H9 (cell line): Measurements from ENCODE around the gene DDX51. TPM values are rescaled to one million over a fixed set of nuclear protein-coding genes. Genes with fewer than 3 reads are reported as not detected.

Experiments used
- DNase-seq: peaks from one replicate; pipeline ENCODE4 v3.0.0-alpha.2; 2017
- H2AFZ ChIP-seq: one replicate; pipeline ENCODE4 v1.6.1; 2013; ENCODE audit warnings: mild to moderate bottlenecking, low read length, control low read depth, moderate library complexity
- H2AK5ac ChIP-seq: 2 replicates; pipeline ENCODE4 v1.6.1; 2013; ENCODE audit warnings: low read length, control low read depth, mixed read lengths; ENCODE audit not compliant: insufficient read length
- H2BK120ac ChIP-seq: one replicate; pipeline ENCODE4 v1.6.1; 2013; ENCODE audit warnings: low read depth, mild to moderate bottlenecking, low read length, control low read depth, inconsistent platforms; ENCODE audit not compliant: poor library complexity, severe bottlenecking
- H2BK12ac ChIP-seq: 2 replicates; pipeline ENCODE4 v1.6.1; 2013; ENCODE audit warnings: low read length, control low read depth, mixed read lengths, low read depth; ENCODE audit not compliant: insufficient read length
- H2BK15ac ChIP-seq: 2 replicates; pipeline ENCODE4 v1.6.1; 2013; ENCODE audit warnings: low read depth, low read length, control low read depth
- H2BK20ac ChIP-seq: one replicate; pipeline ENCODE4 v1.6.1; 2013; ENCODE audit warnings: low read depth, mild to moderate bottlenecking, low read length, control low read depth, inconsistent platforms; ENCODE audit not compliant: poor library complexity, severe bottlenecking
- H2BK5ac ChIP-seq: 2 replicates; pipeline ENCODE4 v1.6.1; 2013; ENCODE audit warnings: low read length, control low read depth, mixed read lengths; ENCODE audit not compliant: insufficient read length
- H3K14ac ChIP-seq: 2 replicates; pipeline ENCODE4 v1.6.1; 2013; ENCODE audit warnings: low read length, control low read depth; ENCODE audit not compliant: insufficient read depth
- H3K18ac ChIP-seq: 2 replicates; pipeline ENCODE4 v1.6.1; 2013; ENCODE audit warnings: low read depth, mild to moderate bottlenecking, mixed read lengths, low read length, control low read depth; ENCODE audit not compliant: insufficient read length
- H3K23ac ChIP-seq: 2 replicates; pipeline ENCODE4 v1.6.1; 2013; ENCODE audit warnings: low read length, control low read depth, mixed read lengths, low read depth; ENCODE audit not compliant: insufficient read length
- H3K23me2 ChIP-seq: 2 replicates; pipeline ENCODE4 v1.6.1; 2013; ENCODE audit warnings: low read depth, mild to moderate bottlenecking, mixed read lengths, low read length, control low read depth; ENCODE audit not compliant: insufficient read length, poor library complexity, severe bottlenecking
- H3K27ac ChIP-seq: 2 replicates; pipeline ENCODE4 v1.5.1; 2013; ENCODE audit warnings: low read length, control low read depth, mixed read lengths, low read depth; ENCODE audit not compliant: insufficient read length
- H3K27me3 ChIP-seq: 2 replicates; pipeline ENCODE4 v1.6.1; 2013; ENCODE audit warnings: low read length, control low read depth, inconsistent platforms; ENCODE audit not compliant: insufficient read depth
- H3K4ac ChIP-seq: 2 replicates; pipeline ENCODE4 v1.6.1; 2013; ENCODE audit warnings: low read depth, mild to moderate bottlenecking, control low read depth, inconsistent platforms, low read length, moderate library complexity
- H3K4me1 ChIP-seq: 2 replicates; pipeline ENCODE4 v1.6.1; 2013; ENCODE audit warnings: low read length, control low read depth, inconsistent platforms; ENCODE audit not compliant: insufficient read depth
- H3K4me2 ChIP-seq: 2 replicates; pipeline ENCODE4 v1.6.1; 2013; ENCODE audit warnings: low read length, control low read depth, mixed read lengths; ENCODE audit not compliant: insufficient read length, insufficient read depth
- H3K56ac ChIP-seq: 2 replicates; pipeline ENCODE4 v1.6.1; 2013; ENCODE audit warnings: low read depth, mild to moderate bottlenecking, mixed read lengths, low read length, control low read depth; ENCODE audit not compliant: insufficient read length
- H3K79me1 ChIP-seq: 2 replicates; pipeline ENCODE4 v1.6.1; 2013; ENCODE audit warnings: low read depth, mild to moderate bottlenecking, moderate library complexity, low read length, control low read depth, inconsistent platforms; ENCODE audit not compliant: insufficient read depth, poor library complexity, severe bottlenecking
- H3K79me2 ChIP-seq: 2 replicates; pipeline ENCODE4 v1.6.1; 2013; ENCODE audit warnings: low read length, control low read depth, inconsistent platforms; ENCODE audit not compliant: insufficient read depth
- H3K9ac ChIP-seq: 2 replicates; pipeline ENCODE4 v1.6.1; 2013; ENCODE audit warnings: low read length, control low read depth, mixed read lengths; ENCODE audit not compliant: insufficient read length; ENCODE audit errors: extremely low read depth
- H3K9me3 ChIP-seq: one replicate; pipeline ENCODE4 v1.6.1; 2013; ENCODE audit warnings: low read depth, low read length, inconsistent platforms; ENCODE audit not compliant: control insufficient read depth
- H3T11ph ChIP-seq: one replicate; pipeline ENCODE4 v1.6.1; 2013; ENCODE audit warnings: mild to moderate bottlenecking, low read length, control low read depth, inconsistent platforms
- H4K20me1 ChIP-seq: one replicate; pipeline ENCODE4 v1.6.1; 2013; ENCODE audit not compliant: control insufficient read depth, insufficient read length, insufficient read depth
- H4K5ac ChIP-seq: 2 replicates; pipeline ENCODE4 v1.6.1; 2013; ENCODE audit warnings: low read depth, mild to moderate bottlenecking, mixed read lengths, low read length, control low read depth; ENCODE audit not compliant: insufficient read length
- H4K8ac ChIP-seq: replicated peaks from 2 replicates; pipeline ENCODE4 v1.6.1; 2013; ENCODE audit warnings: low read length, control low read depth, mixed read lengths, low read depth; ENCODE audit not compliant: insufficient read length
- H4K91ac ChIP-seq: 2 replicates; pipeline ENCODE4 v1.6.1; 2013; ENCODE audit warnings: low read depth, mild to moderate bottlenecking, moderate library complexity, mixed read lengths, low read length, control low read depth; ENCODE audit not compliant: insufficient read length
- H3K27ac Mint-ChIP-seq, 3 experiments: 2 replicates in 2 of 3; 3 replicates in 1 of 3; pipeline ENCODE4 v1.8.0; 2020 to 2021; ENCODE audit warnings: mixed read lengths in 3 of 3, mild to moderate bottlenecking in 1 of 3, moderate library complexity in 1 of 3
- H3K27me3 Mint-ChIP-seq: 2 replicates; pipeline ENCODE4 v1.8.0; 2021; ENCODE audit warnings: low read depth, mild to moderate bottlenecking, moderate library complexity, mixed read lengths
- H3K36me3 Mint-ChIP-seq, 3 experiments: 2 replicates in 2 of 3; 3 replicates in 1 of 3; pipeline ENCODE4 v1.8.0; 2020 to 2021; ENCODE audit warnings: low read depth in 3 of 3, mixed read lengths in 3 of 3; ENCODE audit not compliant: insufficient read depth in 1 of 3
- H3K4me1 Mint-ChIP-seq, 2 experiments: 2 replicates each; pipeline ENCODE4 v1.8.0; 2020; ENCODE audit warnings: mixed read lengths in 2 of 2
- H3K4me3 Mint-ChIP-seq, 2 experiments: 2 replicates in 1 of 2; 3 replicates in 1 of 2; pipeline ENCODE4 v1.8.0; 2020 to 2021; ENCODE audit warnings: mild to moderate bottlenecking in 2 of 2, mixed read lengths in 2 of 2, moderate library complexity in 1 of 2
- H3K9me3 Mint-ChIP-seq, 2 experiments: 2 replicates in 1 of 2; 3 replicates in 1 of 2; pipeline ENCODE4 v1.8.0; 2020; ENCODE audit warnings: mild to moderate bottlenecking in 2 of 2, mixed read lengths in 2 of 2, moderate library complexity in 1 of 2
- WGBS: extraction: QIAGEN DNeasy Blood & Tissue Kit; methylation state at CpG from one replicate; pipeline ENCODE4 v1.1.7; 2013; ENCODE audit warnings: missing lambda C conversion rate, low lambda C conversion rate, mixed read lengths; ENCODE audit not compliant: insufficient read length; ENCODE audit errors: extremely low coverage; 5-methylcytosine and 5-hydroxymethylcytosine counted together
- total RNA-seq: library from RNA; stranded (reverse); gene quantifications from 2 replicates; pipeline ENCODE4 v1.2.1, GENCODE V29; 2021
- TF ChIP-seq, protein P1 (sequence below): fragments of 200-600 bp; sonication (generic); conservative IDR thresholded peaks from 3 replicates; pipeline ENCODE4 v1.8.0; 2021; ENCODE audit warnings: antibody characterized with exemption, mild to moderate bottlenecking

The DDX51 gene
- total RNA-seq, 1 experiment from 2014 or later = 37.9 TPM

DNA sequence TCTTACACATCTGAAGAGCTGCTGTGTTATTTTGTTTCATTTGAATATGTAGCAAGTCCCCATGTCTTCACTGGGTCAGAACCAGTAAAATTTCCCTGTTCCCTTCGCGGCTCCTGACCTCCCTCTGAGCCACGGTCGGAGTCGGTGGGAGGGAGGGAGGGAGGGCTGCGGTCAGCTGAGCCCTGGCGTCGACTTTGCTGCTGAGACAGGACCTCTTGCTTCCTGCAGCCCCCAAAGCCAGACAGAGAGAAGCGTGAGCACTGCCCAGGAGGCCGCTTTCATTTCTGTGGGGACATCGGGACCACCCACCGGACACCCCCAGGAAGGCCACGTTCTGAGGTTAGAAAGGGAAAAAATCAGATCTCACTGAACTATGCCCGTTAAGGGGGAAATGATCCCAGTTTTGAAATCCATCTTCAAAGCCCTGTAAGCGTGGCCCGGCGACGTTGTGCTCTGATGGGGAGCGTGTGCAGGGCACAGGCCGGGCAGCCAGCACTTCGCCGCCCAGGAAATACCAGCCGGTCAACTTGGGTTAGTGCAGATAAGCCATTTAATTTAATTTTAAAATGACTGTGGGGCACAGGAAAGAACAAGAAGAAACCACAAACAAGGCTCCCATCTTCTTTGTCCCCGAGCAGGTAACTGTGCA, 42.2 kb upstream of the DDX51 start:
- Histone ChIP-seq H3K27me3 (peaks cover 8% of the 10 kb centered on the region; the same call in 1 of the 2 replicates), H3K14ac (no peak overlapping the region), H3K18ac (no peak overlapping the region), H2BK20ac (no peak overlapping the region), H3K79me1 (no peaks in the 10 kb centered on the region), H3K56ac (no peak overlapping the region), H3T11ph (no peak overlapping the region), H2BK15ac (no peak overlapping the region), H2AFZ (no peak overlapping the region), H3K23ac (no peak overlapping the region), H4K5ac (no peak overlapping the region), H3K23me2 (peaks cover 11% of the 10 kb centered on the region), H2BK5ac (no peak overlapping the region), H3K9me3 (no peaks in the 10 kb centered on the region), H3K9ac (no peak overlapping the region), H3K79me2 (no peaks in the 10 kb centered on the region), H4K20me1 (no peaks in the 10 kb centered on the region), H4K8ac (no peak overlapping the region), H4K91ac (no peak overlapping the region), H2BK120ac (no peak overlapping the region), H3K27ac (no peak overlapping the region), H3K4me2 (no peak overlapping the region), H2BK12ac (no peak overlapping the region), H2AK5ac (no peak overlapping the region), H3K4ac (no peak overlapping the region), H3K4me1 (no peaks in the 10 kb centered on the region)
- peaks cover 95% of the 10 kb centered on the region for H3K27me3 Mint-ChIP-seq
- peak overlapping the region in 1 of 2 experiments; percentile 46; a peak in 2 of 5 replicates for H3K4me3 Mint-ChIP-seq
- no peak for DNase-seq
- H3K36me3 Mint-ChIP-seq = no peaks in the 10 kb centered on the region; a peak in 1 of 7 replicates
- peaks cover 0 to 7% of the 10 kb centered on the region in 2 experiments; a peak in 2 of 5 replicates for H3K9me3 Mint-ChIP-seq
- TF ChIP-seq, protein P1, sequence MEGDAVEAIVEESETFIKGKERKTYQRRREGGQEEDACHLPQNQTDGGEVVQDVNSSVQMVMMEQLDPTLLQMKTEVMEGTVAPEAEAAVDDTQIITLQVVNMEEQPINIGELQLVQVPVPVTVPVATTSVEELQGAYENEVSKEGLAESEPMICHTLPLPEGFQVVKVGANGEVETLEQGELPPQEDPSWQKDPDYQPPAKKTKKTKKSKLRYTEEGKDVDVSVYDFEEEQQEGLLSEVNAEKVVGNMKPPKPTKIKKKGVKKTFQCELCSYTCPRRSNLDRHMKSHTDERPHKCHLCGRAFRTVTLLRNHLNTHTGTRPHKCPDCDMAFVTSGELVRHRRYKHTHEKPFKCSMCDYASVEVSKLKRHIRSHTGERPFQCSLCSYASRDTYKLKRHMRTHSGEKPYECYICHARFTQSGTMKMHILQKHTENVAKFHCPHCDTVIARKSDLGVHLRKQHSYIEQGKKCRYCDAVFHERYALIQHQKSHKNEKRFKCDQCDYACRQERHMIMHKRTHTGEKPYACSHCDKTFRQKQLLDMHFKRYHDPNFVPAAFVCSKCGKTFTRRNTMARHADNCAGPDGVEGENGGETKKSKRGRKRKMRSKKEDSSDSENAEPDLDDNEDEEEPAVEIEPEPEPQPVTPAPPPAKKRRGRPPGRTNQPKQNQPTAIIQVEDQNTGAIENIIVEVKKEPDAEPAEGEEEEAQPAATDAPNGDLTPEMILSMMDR = no peak
- WGBS = no CpG with 5 or more reads among the region's 24 CpGs
- H3K4me1 Mint-ChIP-seq = peaks cover 9 to 11% of the 10 kb centered on the region in 2 experiments
- no peak overlapping the region; a peak in 1 of 7 replicates for H3K27ac Mint-ChIP-seq
